ENCODE measurements around the gene TBC1D16. TPM values are rescaled to one million over a fixed set of nuclear protein-coding genes. Genes with fewer than 3 reads are reported as not detected.

The TBC1D16 gene
- total RNA-seq, 1 experiment from 2014 or later = 85.8 TPM

DNA sequence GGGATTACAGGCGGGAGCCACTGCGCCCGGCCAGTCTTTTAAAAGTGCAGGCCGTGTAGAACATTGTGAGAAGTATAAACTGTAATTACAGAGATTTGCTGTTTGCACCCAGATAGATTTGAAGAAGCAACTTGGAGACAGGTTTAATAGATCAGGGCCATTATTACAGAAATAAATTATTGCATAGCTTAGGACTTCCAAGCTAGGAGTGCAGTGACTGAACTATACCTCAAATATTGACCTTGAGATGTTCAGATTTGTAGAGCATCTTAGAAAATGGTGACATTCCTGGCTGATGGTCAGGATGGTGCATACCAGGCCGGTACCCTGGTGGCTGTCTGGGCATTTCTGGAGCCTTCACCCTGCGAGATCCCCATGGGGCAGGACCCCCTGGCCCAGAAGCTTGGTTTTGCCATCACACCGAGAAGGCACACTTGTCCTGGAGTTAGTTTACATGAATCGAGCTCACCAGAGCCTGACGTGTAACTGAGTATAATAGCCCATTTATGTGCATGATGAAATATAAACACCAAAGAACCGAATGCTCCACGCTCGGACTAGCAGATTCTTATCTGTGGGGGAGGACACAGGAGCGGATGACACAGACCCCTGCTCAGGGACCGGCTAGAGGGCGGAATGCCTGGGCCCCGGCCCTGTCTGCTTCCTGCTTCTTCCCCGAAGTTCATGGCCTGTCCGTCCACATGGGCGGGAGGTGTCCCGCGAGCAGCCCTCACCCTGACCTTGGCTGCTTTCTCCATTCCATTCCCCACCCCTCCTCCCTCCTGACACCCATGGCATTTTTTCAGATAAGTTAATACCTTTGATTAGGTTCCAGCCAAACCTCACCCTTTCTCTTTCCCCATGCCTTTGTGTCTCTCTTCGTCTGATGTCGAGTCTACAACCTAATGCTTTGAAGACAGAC is 32.9 kb upstream of the TBC1D16 start:
- H3K79me1 ChIP-seq (ENCODE audit: insufficient read depth, low read depth, low read length, poor library complexity, severe bottlenecking) = no peaks in the 10 kb centered on the region
- no peak overlapping the region for H3K14ac ChIP-seq (ENCODE audit: insufficient read depth, low read length)
- Mint-ChIP-seq H3K27ac (no peak overlapping the region; a peak in 1 of 7 replicates), H3K4me3 (no peak overlapping the region; a peak in 1 of 5 replicates), H3K9me3 (no peaks in the 10 kb centered on the region), H3K27me3 (ENCODE audit: low read depth) (no peaks in the 10 kb centered on the region), H3K36me3 (ENCODE audit: insufficient read depth in 1 of 3, low read depth in 3 of 3) (no peaks in the 10 kb centered on the region), H3K4me1 (peaks cover 19 to 29% of the 10 kb centered on the region in 2 experiments)
- H3K79me2 ChIP-seq (ENCODE audit: insufficient read depth, low read length) = no peaks in the 10 kb centered on the region
- no peak overlapping the region for H3K27ac ChIP-seq (ENCODE audit: insufficient read length, low read depth, low read length)
- no CpG with 5 or more reads among the region's 23 CpGs for WGBS (ENCODE audit: extremely low coverage, insufficient read length, low lambda C conversion rate)
- no peak overlapping the region for H4K8ac ChIP-seq (replicated peaks; ENCODE audit: insufficient read length, low read depth, low read length)
- H2AFZ ChIP-seq (ENCODE audit: low read length) = no peak overlapping the region
- H3K56ac ChIP-seq (ENCODE audit: insufficient read length, low read depth, low read length) = no peak overlapping the region
- no peak overlapping the region for H2BK12ac ChIP-seq (ENCODE audit: insufficient read length, low read depth, low read length)
- no peak overlapping the region for H2BK20ac ChIP-seq (ENCODE audit: low read depth, low read length, poor library complexity, severe bottlenecking)
- no peak overlapping the region; the same call in 1 of the 2 replicates for H2BK15ac ChIP-seq (ENCODE audit: low read depth, low read length)
- no peak overlapping the region for H3K4ac ChIP-seq (ENCODE audit: low read depth, low read length)
- H2AK5ac ChIP-seq (ENCODE audit: insufficient read length, low read length) = no peak overlapping the region
- no peak overlapping the region for H2BK120ac ChIP-seq (ENCODE audit: low read depth, low read length, poor library complexity, severe bottlenecking)
- no peak overlapping the region for H3K18ac ChIP-seq (ENCODE audit: insufficient read length, low read depth, low read length)
- H4K5ac ChIP-seq (ENCODE audit: insufficient read length, low read depth, low read length) = no peak overlapping the region
- H3T11ph ChIP-seq (ENCODE audit: low read length) = no peak overlapping the region
- H3K23me2 ChIP-seq (ENCODE audit: insufficient read length, low read depth, low read length, poor library complexity, severe bottlenecking) = no peaks in the 10 kb centered on the region
- no peaks in the 10 kb centered on the region; the same call in 1 of the 2 replicates for H3K4me1 ChIP-seq (ENCODE audit: insufficient read depth, low read length)
- no peaks in the 10 kb centered on the region for H3K9me3 ChIP-seq (ENCODE audit: control insufficient read depth, low read depth, low read length)
- H3K4me2 ChIP-seq (ENCODE audit: insufficient read depth, insufficient read length, low read length) = no peak overlapping the region
- H3K9ac ChIP-seq (ENCODE audit: extremely low read depth, insufficient read length, low read length) = no peak overlapping the region
- no peak for DNase-seq
- no peak overlapping the region for H4K91ac ChIP-seq (ENCODE audit: insufficient read length, low read depth, low read length)
- TF ChIP-seq, protein P1, sequence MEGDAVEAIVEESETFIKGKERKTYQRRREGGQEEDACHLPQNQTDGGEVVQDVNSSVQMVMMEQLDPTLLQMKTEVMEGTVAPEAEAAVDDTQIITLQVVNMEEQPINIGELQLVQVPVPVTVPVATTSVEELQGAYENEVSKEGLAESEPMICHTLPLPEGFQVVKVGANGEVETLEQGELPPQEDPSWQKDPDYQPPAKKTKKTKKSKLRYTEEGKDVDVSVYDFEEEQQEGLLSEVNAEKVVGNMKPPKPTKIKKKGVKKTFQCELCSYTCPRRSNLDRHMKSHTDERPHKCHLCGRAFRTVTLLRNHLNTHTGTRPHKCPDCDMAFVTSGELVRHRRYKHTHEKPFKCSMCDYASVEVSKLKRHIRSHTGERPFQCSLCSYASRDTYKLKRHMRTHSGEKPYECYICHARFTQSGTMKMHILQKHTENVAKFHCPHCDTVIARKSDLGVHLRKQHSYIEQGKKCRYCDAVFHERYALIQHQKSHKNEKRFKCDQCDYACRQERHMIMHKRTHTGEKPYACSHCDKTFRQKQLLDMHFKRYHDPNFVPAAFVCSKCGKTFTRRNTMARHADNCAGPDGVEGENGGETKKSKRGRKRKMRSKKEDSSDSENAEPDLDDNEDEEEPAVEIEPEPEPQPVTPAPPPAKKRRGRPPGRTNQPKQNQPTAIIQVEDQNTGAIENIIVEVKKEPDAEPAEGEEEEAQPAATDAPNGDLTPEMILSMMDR (conservative IDR thresholded peaks at IDR 0.05) = no peak
- no peak overlapping the region for H2BK5ac ChIP-seq (ENCODE audit: insufficient read length, low read length)
- no peaks in the 10 kb centered on the region for H3K27me3 ChIP-seq (ENCODE audit: insufficient read depth, low read length)
- no peaks in the 10 kb centered on the region for H4K20me1 ChIP-seq (ENCODE audit: control insufficient read depth, insufficient read depth, insufficient read length)
- H3K23ac ChIP-seq (ENCODE audit: insufficient read length, low read depth, low read length) = no peak overlapping the region
